Upper lobe of right lung (tissue), 1 donor: ENCODE measurements around the gene MYL7. TPM values are rescaled to one million over a fixed set of nuclear protein-coding genes. Genes with fewer than 3 reads are reported as not detected.

Source experiments
- ATAC-seq: fragments of 200-7000 bp; cut with Tn5 transposase; one replicate; pipeline ENCODE4 v1.9.1; 2020; ENCODE audit warnings: mild to moderate bottlenecking, moderate library complexity
- DNase-seq: peaks from one replicate; pipeline ENCODE4 v3.0.0-alpha.2; 2020
- H3K27ac ChIP-seq: fragments of 200-600 bp; one replicate; pipeline ENCODE4 v1.8.0; 2022
- H3K27me3 ChIP-seq: fragments of 200-600 bp; one replicate; pipeline ENCODE4 v1.8.0; 2022; ENCODE audit warnings: mild to moderate bottlenecking
- H3K36me3 ChIP-seq: fragments of 200-600 bp; one replicate; pipeline ENCODE4 v1.8.0; 2022
- H3K4me1 ChIP-seq: fragments of 200-600 bp; one replicate; pipeline ENCODE4 v1.8.0; 2022
- H3K4me3 ChIP-seq: fragments of 200-600 bp; one replicate; pipeline ENCODE4 v1.8.0; 2022; ENCODE audit warnings: mild to moderate bottlenecking
- H3K9me3 ChIP-seq: fragments of 200-600 bp; one replicate; pipeline ENCODE4 v1.8.0; 2022
- intact Hi-C: fragments of 100-400 bp; cut with DNase I; formaldehyde crosslinking; loops from one replicate; pipeline ENCODE4 v1.11.0; 2022
- total RNA-seq: library from RNA; stranded (reverse); fragmentation: NEBNext Ultra II Directional; extraction: Animal tissue kit (Norgen Biotek cat#: 25700); gene quantifications from one replicate; pipeline ENCODE4 v1.2.1, GENCODE V29; 2021
- TF ChIP-seq, protein P1 (sequence below): fragments of 200-600 bp; IDR thresholded peaks from one replicate; pipeline ENCODE4 v1.8.0; 2022; ENCODE audit warnings: antibody characterized with exemption
- donor health status: DM: no; HTN: yes; CAD: no; lungs with severe emphysema.

Gene MYL7
- total RNA-seq, 1 donor from 2014 or later, result 3.1 TPM

DNA sequence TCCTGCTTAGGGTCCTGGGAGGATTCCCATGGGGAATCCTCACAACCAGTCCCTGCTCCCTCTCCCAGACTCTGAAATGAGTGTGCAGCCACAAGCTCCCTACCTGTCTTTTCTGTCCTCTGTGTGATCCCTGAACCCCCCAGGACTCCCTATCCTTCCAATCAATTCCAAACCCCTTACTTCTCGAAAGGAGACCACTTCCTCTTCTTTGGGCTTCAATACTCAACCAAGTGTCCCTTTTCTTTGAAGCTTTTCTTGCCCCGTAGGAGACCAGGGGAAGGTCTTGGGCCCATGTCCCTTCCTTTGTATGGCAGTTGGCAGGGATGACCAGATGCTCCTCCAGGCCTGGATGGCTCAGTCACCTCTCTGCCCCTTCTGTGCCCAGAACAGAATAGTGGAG lies 35.3 kb downstream of the MYL7 start:
- H3K27ac ChIP-seq, result peak overlapping the region; percentile 78
- H3K4me1 ChIP-seq, result peaks cover 3% of the 10 kb centered on the region
- no peaks in the 10 kb centered on the region for H3K9me3 ChIP-seq
- TF ChIP-seq, protein P1, sequence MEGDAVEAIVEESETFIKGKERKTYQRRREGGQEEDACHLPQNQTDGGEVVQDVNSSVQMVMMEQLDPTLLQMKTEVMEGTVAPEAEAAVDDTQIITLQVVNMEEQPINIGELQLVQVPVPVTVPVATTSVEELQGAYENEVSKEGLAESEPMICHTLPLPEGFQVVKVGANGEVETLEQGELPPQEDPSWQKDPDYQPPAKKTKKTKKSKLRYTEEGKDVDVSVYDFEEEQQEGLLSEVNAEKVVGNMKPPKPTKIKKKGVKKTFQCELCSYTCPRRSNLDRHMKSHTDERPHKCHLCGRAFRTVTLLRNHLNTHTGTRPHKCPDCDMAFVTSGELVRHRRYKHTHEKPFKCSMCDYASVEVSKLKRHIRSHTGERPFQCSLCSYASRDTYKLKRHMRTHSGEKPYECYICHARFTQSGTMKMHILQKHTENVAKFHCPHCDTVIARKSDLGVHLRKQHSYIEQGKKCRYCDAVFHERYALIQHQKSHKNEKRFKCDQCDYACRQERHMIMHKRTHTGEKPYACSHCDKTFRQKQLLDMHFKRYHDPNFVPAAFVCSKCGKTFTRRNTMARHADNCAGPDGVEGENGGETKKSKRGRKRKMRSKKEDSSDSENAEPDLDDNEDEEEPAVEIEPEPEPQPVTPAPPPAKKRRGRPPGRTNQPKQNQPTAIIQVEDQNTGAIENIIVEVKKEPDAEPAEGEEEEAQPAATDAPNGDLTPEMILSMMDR, result no peak
- H3K4me3 ChIP-seq, result peak overlapping the region; percentile 53
- intact Hi-C loops, result no loop called here
- H3K27me3 ChIP-seq, result no peaks in the 10 kb centered on the region
- DNase-seq, result no peak
- peaks cover 17% of the 10 kb centered on the region for H3K36me3 ChIP-seq
- no peak for ATAC-seq

- intact Hi-C loops, result no loop called here
- no peaks in the 10 kb centered on the region for H3K9me3 ChIP-seq
- no peaks in the 10 kb centered on the region for H3K27me3 ChIP-seq
- no peak for DNase-seq
- peak overlapping the region; percentile 78 for H3K27ac ChIP-seq
- peak overlapping the region; percentile 53 for H3K4me3 ChIP-seq
- peaks cover 3% of the 10 kb centered on the region for H3K4me1 ChIP-seq
- TF ChIP-seq, protein P1, result no peak
- H3K36me3 ChIP-seq, result peaks cover 11% of the 10 kb centered on the region
- ATAC-seq, result no peak
These were observed 36.0 kb downstream of the MYL7 start for GRCh38 chr7:44104860-44105771.

DNA sequence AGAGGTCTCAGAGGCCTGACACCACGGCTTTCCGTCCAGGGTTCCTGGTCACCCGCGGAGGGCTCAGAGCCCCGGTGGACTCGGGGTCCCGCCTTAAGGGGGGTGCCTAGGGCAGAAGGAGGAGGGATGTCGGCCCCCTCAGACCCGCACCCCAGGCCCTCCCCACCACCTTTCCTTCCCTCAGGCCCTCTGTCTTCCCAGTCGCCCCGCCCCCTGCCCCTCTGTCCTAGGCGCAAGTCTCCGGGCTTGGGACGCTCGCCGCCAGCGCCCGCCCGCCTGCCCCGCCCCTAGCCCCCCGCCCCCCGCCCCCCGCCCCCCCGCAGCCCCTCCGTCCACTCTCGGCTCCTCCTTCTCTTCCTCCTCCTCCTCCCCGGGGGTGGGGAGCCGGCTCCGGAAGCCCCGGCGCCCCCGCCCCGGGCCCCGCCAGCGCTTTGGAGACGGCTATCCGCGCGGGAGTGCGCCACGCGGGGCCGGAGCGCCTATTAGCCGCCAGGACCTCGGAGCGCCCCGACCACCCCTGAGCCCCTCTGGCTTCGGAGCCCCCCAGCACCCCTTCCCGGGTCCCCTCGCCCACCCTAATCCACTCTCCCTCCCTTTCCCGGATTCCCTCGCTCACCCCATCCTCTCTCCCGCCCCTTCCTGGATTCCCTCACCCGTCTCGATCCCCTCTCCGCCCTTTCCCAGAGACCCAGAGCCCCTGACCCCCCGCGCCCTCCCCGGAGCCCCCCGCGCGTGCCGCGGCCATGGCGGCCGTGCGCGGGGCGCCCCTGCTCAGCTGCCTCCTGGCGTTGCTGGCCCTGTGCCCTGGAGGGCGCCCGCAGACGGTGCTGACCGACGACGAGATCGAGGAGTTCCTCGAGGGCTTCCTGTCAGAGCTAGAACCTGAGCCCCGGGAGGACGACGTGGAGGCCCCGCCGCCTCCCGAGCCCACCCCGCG lies 36.9 kb downstream of the MYL7 start, which contains the start of gene AEBP1:
TSS of gene AEBP1 (plus strand) at position 423 of the 937 bp plus-strand sequence. CDS start at position 744, 321 bp downstream.
- ATAC-seq (peak; percentile 29), DNase-seq (peak; percentile 64)
- Histone ChIP-seq H3K27me3 (no peaks in the 10 kb centered on the region), H3K36me3 (peaks cover 11% of the 10 kb centered on the region), H3K9me3 (no peaks in the 10 kb centered on the region), H3K27ac (peak within 1 kb of the TSS; percentile 78), H3K4me3 (peak within 1 kb of the TSS; percentile 53), H3K4me1 (peaks cover 3% of the 10 kb centered on the region)
- intact Hi-C loops, result no loop called here
- TF ChIP-seq, protein P1, result no peak

- ATAC-seq (no peak), DNase-seq (no peak)
- TF ChIP-seq, protein P1, result no peak
- intact Hi-C loops, result no loop called here
- Histone ChIP-seq H3K36me3 (peaks cover 11% of the 10 kb centered on the region), H3K4me1 (peaks cover 3% of the 10 kb centered on the region), H3K27ac (peak overlapping the region; percentile 34), H3K27me3 (no peaks in the 10 kb centered on the region), H3K4me3 (peak overlapping the region; percentile 30), H3K9me3 (no peaks in the 10 kb centered on the region)
These were observed 37.6 kb downstream of the MYL7 start for GRCh38 chr7:44103566-44103922.

DNA sequence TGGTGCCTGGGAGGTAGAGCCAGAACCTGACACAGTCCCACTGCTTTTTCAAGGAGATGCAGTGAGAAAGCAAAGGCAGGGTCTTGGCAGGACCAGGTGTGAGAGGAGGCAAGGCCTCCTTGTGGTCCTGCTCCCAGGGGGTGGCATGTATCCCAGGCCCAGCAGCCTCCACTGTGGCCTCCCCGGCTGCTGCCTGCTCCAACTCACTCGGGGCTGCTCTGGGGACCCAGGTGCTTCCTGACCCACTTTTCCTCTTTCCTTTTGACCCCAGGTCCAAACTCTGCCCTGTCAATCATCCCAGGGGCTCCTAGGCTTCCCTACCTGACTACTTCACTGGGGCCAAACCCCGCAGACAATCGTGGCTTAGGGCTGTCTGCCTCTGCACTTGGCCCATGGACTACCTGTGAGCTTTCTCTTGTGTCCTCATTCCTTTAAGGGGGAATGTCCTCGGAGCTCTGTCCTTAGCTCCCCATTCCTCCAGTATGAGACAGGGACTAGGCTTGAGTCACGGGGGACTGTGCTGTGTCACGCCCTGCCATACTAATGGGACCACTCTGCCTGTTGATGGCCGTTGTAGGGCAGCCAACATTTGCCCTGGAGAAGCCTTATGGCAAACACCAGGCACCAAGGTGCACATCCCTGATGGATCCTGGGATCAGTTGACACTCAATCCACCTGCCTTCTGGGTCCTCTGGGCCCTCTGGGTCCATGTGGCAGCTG lies 38.1 kb downstream of the MYL7 start:
- Histone ChIP-seq H3K27me3 (no peaks in the 10 kb centered on the region), H3K9me3 (no peaks in the 10 kb centered on the region), H3K4me3 (no peak overlapping the region), H3K27ac (peak overlapping the region; percentile 34), H3K4me1 (peaks cover 3% of the 10 kb centered on the region), H3K36me3 (peaks cover 11% of the 10 kb centered on the region)
- no peak for ATAC-seq
- TF ChIP-seq, protein P1, result no peak
- intact Hi-C loops, result no loop called here
- DNase-seq, result no peak
